ENCODE results near the gene CEP89.
"Not testable (repeated sequence)": the region's sequence is repeated elsewhere in the genome, so short reads cannot be mapped to it uniquely, and the experiment has no call there.

CEP89 gene

GRCh38 chr19:32966750-32967149, 5.0 kb downstream of the CEP89 start:
- no peak for DNase-seq (ENCODE audit: low read depth)

GRCh38 chr19:32945260-32945659, 26.5 kb downstream of the CEP89 start:
- DNase-seq (ENCODE audit: low read depth), result no peak

GRCh38 chr19:32941273-32941672, 30.5 kb downstream of the CEP89 start:
- not testable (repeated sequence) for DNase-seq (ENCODE audit: low read depth)

- no peak for DNase-seq (ENCODE audit: low read depth)
Observed at GRCh38 chr19:32936065-32936464, 35.7 kb downstream of the CEP89 start.

GRCh38 chr19:32935629-32936028, 36.1 kb downstream of the CEP89 start:
- no peak for DNase-seq (ENCODE audit: low read depth)

GRCh38 chr19:32933571-32933970, 38.2 kb downstream of the CEP89 start:
- no peak for DNase-seq (ENCODE audit: low read depth)

GRCh38 chr19:32930567-32930966, 41.2 kb downstream of the CEP89 start:
- DNase-seq (ENCODE audit: low read depth), result no peak

- no peak for DNase-seq (ENCODE audit: low read depth)
Observed at GRCh38 chr19:32928806-32929205, 43.0 kb downstream of the CEP89 start.

GRCh38 chr19:32924200-32924599, 47.6 kb downstream of the CEP89 start:
- no peak for DNase-seq (ENCODE audit: low read depth)

- no peak for DNase-seq (ENCODE audit: low read depth)
Observed at GRCh38 chr19:32921624-32922023, 50.1 kb downstream of the CEP89 start.

GRCh38 chr19:32919365-32919764, 52.4 kb downstream of the CEP89 start:
- no peak for DNase-seq (ENCODE audit: low read depth)

- DNase-seq (ENCODE audit: low read depth), result no peak
Observed at GRCh38 chr19:32917616-32917996, 54.2 kb downstream of the CEP89 start.

GRCh38 chr19:32916969-32917615, 54.7 kb downstream of the CEP89 start:
- no peak for DNase-seq (ENCODE audit: low read depth)

GRCh38 chr19:32914879-32915660, 56.7 kb downstream of the CEP89 start:
- DNase-seq (ENCODE audit: low read depth), result no peak

GRCh38 chr19:32911467-32911866, 60.3 kb downstream of the CEP89 start:
- DNase-seq (ENCODE audit: low read depth), result no peak

- no peak for DNase-seq (ENCODE audit: low read depth)
Observed at GRCh38 chr19:32910874-32911273, 60.9 kb downstream of the CEP89 start.

GRCh38 chr19:32910094-32910493, 61.7 kb downstream of the CEP89 start:
- DNase-seq (ENCODE audit: low read depth), result no peak

GRCh38 chr19:32909257-32909656, 62.5 kb downstream of the CEP89 start:
- no peak for DNase-seq (ENCODE audit: low read depth)

GRCh38 chr19:32908641-32909190, 63.0 kb downstream of the CEP89 start:
- DNase-seq (ENCODE audit: low read depth), result no peak

- DNase-seq (ENCODE audit: low read depth), result no peak
Observed at GRCh38 chr19:32902448-32902847, 69.3 kb downstream of the CEP89 start.

- no peak for DNase-seq (ENCODE audit: low read depth)
Observed at GRCh38 chr19:32901504-32902161, 70.1 kb downstream of the CEP89 start.

- DNase-seq (ENCODE audit: low read depth), result no peak
Observed at GRCh38 chr19:32896516-32897214, 75.1 kb downstream of the CEP89 start.
